Stimulated activated CD4-positive, alpha-beta T cell treated with anti-CD3 and anti-CD28 coated beads, Interleukin-4, amount 100 ng/mL, for 48 hours (primary cell): Measurements from ENCODE around the gene SOAT1.

Experiments
- DNase-seq, 2 donors: peaks; one replicate each; pipeline ENCODE4 v3.0.0-alpha.2; 2020; ENCODE audit warnings: low read depth in 2 of 2

Gene SOAT1

GRCh38 chr1:179305450-179305849 is 11.9 kb downstream of the SOAT1 start:
- DNase-seq = no peak

GRCh38 chr1:179310291-179310690 is 16.7 kb downstream of the SOAT1 start:
- DNase-seq = no peak

- no peak for DNase-seq
These were observed 17.1 kb downstream of the SOAT1 start for GRCh38 chr1:179310721-179311120.

GRCh38 chr1:179311149-179311700 is 17.6 kb downstream of the SOAT1 start:
- no peak for DNase-seq

- no peak for DNase-seq
These were observed 19.4 kb downstream of the SOAT1 start for GRCh38 chr1:179313004-179313403.

- DNase-seq = no peak
These were observed 21.3 kb downstream of the SOAT1 start for GRCh38 chr1:179314928-179315327.

- DNase-seq = no peak
These were observed 24.9 kb downstream of the SOAT1 start for GRCh38 chr1:179318491-179318890.

GRCh38 chr1:179321533-179322216 is 28.1 kb downstream of the SOAT1 start:
- DNase-seq = no peak

- no peak for DNase-seq
These were observed 29.0 kb downstream of the SOAT1 start for GRCh38 chr1:179322557-179322956.

GRCh38 chr1:179323436-179323835 is 29.8 kb downstream of the SOAT1 start:
- no peak for DNase-seq

GRCh38 chr1:179325836-179326235 is 32.2 kb downstream of the SOAT1 start:
- DNase-seq = no peak

GRCh38 chr1:179326746-179327145 is 33.1 kb downstream of the SOAT1 start:
- DNase-seq = no peak

- DNase-seq = no peak
These were observed 33.6 kb downstream of the SOAT1 start for GRCh38 chr1:179327196-179327595.

GRCh38 chr1:179327679-179328078 is 34.1 kb downstream of the SOAT1 start:
- DNase-seq = no peak

GRCh38 chr1:179329862-179330261 is 36.3 kb downstream of the SOAT1 start:
- DNase-seq = no peak

- DNase-seq = no peak
These were observed 40.8 kb downstream of the SOAT1 start for GRCh38 chr1:179334440-179334839.

GRCh38 chr1:179337288-179337687 is 43.7 kb downstream of the SOAT1 start:
- DNase-seq = no peak

GRCh38 chr1:179337942-179338560 is 44.5 kb downstream of the SOAT1 start:
- no peak for DNase-seq

GRCh38 chr1:179340918-179341317 is 47.3 kb downstream of the SOAT1 start:
- DNase-seq = no peak

GRCh38 chr1:179341943-179342547 is 48.4 kb downstream of the SOAT1 start:
- no peak for DNase-seq

- DNase-seq = no peak
These were observed 49.3 kb downstream of the SOAT1 start for GRCh38 chr1:179342740-179343404.

- DNase-seq = no peak
These were observed 57.7 kb downstream of the SOAT1 start for GRCh38 chr1:179351281-179351680.
